Measurements from ENCODE around the gene MCC.

GRCh38 chr5:113153512-113154097 lies 334.6 kb downstream of the MCC start:
- TF ChIP-seq CTCF (IDR thresholded peaks at IDR 0.05): no peak
- TF ChIP-seq POLR2A (IDR thresholded peaks at IDR 0.05): no peak
- TF ChIP-seq POLR2AphosphoS5 (IDR thresholded peaks at IDR 0.05): no peak

Data from breast epithelium (tissue), 3 donors.